T-helper 17 cell (primary cell): Measurements from ENCODE around the gene KIRREL3. TPM values are rescaled to one million over a fixed set of nuclear protein-coding genes. Genes with fewer than 3 reads are reported as not detected.
A peak's percentile ranks its signal among the peaks of the same experiment; 100 is the strongest.

Source experiments
- ATAC-seq: fragments of 150-1000 bp; cut with Tn5 transposase; 2 replicates; pipeline ENCODE4 v1.10.0; 2021; ENCODE audit warnings: mild to moderate bottlenecking, moderate library complexity
- DNase-seq, 3 donors: peaks; one replicate each; pipeline versions ENCODE4 v3.0.0 to v3.0.0-alpha.2; 2020 to 2021
- H3K9me3 ChIP-seq: one replicate; pipeline ENCODE4 v1.7.0; 2013; ENCODE audit warnings: low read length, mild to moderate bottlenecking; ENCODE audit not compliant: control insufficient read depth, poor library complexity, severe bottlenecking
- H3K27ac Mint-ChIP-seq: one replicate; pipeline ENCODE4 v1.8.0; 2022; ENCODE audit warnings: mild to moderate bottlenecking, moderate library complexity, mixed read lengths
- H3K27me3 Mint-ChIP-seq: one replicate; pipeline ENCODE4 v1.8.0; 2022; ENCODE audit warnings: mixed read lengths
- H3K36me3 Mint-ChIP-seq: one replicate; pipeline ENCODE4 v1.8.0; 2022; ENCODE audit warnings: low read depth, mixed read lengths
- H3K4me1 Mint-ChIP-seq: one replicate; pipeline ENCODE4 v1.8.0; 2022; ENCODE audit warnings: mild to moderate bottlenecking, mixed read lengths
- H3K4me3 Mint-ChIP-seq: one replicate; pipeline ENCODE4 v1.8.0; 2022; ENCODE audit warnings: mild to moderate bottlenecking, moderate library complexity, mixed read lengths
- total RNA-seq, 4 donors: library from RNA in 2 of 4; stranded (reverse) in 2 of 4; gene quantifications; one replicate each; pipeline ENCODE4 v1.2.3 and lab custom pipeline; 2022 to 2026

The KIRREL3 gene
- total RNA-seq, 2 donors from 2014 or later: not detected

- H3K27me3 Mint-ChIP-seq: no peaks in the 10 kb centered on the region
- no peak overlapping the region for H3K4me3 Mint-ChIP-seq
- H3K4me1 Mint-ChIP-seq: peaks cover 20% of the 10 kb centered on the region
- H3K36me3 Mint-ChIP-seq: no peaks in the 10 kb centered on the region
- no peak overlapping the region for H3K27ac Mint-ChIP-seq
- DNase-seq (no peak), ATAC-seq (no peak)
- no peaks in the 10 kb centered on the region for H3K9me3 ChIP-seq
Measured at GRCh38 chr11:126479178-126479930, 521.2 kb downstream of the KIRREL3 start.

DNA sequence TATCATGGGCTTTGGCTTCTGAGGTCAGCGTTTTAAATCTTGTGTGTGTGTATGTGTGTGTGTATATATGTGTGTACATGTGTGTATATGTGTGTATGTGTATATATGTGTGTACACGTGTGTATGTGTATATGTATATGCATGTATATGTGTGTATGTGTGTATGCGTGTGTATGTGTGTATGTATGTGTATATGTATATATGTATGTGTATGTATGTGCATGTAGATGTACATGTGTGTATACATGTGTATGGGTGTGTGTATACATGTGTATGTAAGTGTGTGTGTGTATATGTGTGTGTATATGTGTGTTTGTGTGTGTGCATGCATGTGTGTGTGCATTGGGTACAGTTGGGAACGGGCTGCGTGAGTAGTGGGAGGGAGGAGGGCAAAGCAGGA, 522.1 kb downstream of the KIRREL3 start:
- Mint-ChIP-seq H3K27me3 (no peaks in the 10 kb centered on the region), H3K27ac (peak overlapping the region; percentile 86), H3K36me3 (no peaks in the 10 kb centered on the region), H3K4me3 (no peak overlapping the region), H3K4me1 (peaks cover 18% of the 10 kb centered on the region)
- no peak for DNase-seq
- no peak for ATAC-seq
- no peaks in the 10 kb centered on the region for H3K9me3 ChIP-seq

DNA sequence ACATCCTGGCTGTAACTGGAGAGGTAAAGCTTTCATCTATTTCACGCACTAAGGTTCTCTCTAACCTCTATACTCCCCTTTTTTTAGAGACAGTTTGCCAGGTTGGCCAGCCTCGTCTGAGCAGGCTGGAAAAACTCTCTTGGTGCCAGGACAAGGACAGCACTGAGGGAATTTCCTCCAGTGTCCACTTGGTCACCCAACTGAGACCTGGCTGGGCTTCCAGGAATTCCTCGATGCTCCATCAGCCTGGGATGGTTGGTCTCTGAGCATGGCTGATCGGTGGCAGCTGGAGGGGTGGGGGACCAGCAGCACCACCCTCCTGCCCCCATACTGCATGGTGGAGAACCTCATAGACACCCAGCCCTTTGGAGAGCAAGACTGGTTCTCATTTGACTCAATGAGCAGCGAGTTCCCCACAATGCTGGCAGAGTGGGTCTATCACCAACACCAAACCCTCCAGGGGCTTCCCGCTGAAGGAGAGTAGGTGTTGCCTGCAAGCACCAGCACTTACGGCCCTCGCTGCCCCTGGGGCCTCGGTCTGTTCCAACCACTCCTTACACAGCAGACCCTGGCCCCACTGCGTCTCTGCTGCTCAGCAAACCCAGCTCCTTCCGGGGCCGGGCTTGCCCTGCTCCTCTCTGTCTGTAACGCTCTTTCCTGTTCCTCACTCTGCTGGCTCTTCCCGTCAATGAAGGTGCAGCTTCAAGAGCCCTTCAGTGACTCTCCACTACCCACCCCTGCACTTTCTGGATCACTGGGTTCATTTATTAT, 522.9 kb downstream of the KIRREL3 start:
- H3K4me3 Mint-ChIP-seq: no peak overlapping the region
- ATAC-seq (no peak), DNase-seq (no peak)
- peaks cover 18% of the 10 kb centered on the region for H3K4me1 Mint-ChIP-seq
- peak overlapping the region; percentile 86 for H3K27ac Mint-ChIP-seq
- H3K9me3 ChIP-seq: no peaks in the 10 kb centered on the region
- H3K27me3 Mint-ChIP-seq: no peaks in the 10 kb centered on the region
- H3K36me3 Mint-ChIP-seq: no peaks in the 10 kb centered on the region

- H3K4me1 Mint-ChIP-seq: peaks cover 20% of the 10 kb centered on the region
- ATAC-seq: no peak
- no peak for DNase-seq
- H3K9me3 ChIP-seq: no peaks in the 10 kb centered on the region
- no peak overlapping the region for H3K27ac Mint-ChIP-seq
- no peak overlapping the region for H3K4me3 Mint-ChIP-seq
- no peaks in the 10 kb centered on the region for H3K27me3 Mint-ChIP-seq
- peaks cover 2% of the 10 kb centered on the region for H3K36me3 Mint-ChIP-seq
Measured at GRCh38 chr11:126476977-126477376, 523.6 kb downstream of the KIRREL3 start.

GRCh38 chr11:126476266-126476924, 524.2 kb downstream of the KIRREL3 start:
- Mint-ChIP-seq H3K27ac (no peak overlapping the region), H3K4me1 (peaks cover 18% of the 10 kb centered on the region), H3K27me3 (no peaks in the 10 kb centered on the region), H3K4me3 (no peak overlapping the region), H3K36me3 (peaks cover 2% of the 10 kb centered on the region)
- no peak for ATAC-seq
- DNase-seq: no peak
- no peaks in the 10 kb centered on the region for H3K9me3 ChIP-seq

DNA sequence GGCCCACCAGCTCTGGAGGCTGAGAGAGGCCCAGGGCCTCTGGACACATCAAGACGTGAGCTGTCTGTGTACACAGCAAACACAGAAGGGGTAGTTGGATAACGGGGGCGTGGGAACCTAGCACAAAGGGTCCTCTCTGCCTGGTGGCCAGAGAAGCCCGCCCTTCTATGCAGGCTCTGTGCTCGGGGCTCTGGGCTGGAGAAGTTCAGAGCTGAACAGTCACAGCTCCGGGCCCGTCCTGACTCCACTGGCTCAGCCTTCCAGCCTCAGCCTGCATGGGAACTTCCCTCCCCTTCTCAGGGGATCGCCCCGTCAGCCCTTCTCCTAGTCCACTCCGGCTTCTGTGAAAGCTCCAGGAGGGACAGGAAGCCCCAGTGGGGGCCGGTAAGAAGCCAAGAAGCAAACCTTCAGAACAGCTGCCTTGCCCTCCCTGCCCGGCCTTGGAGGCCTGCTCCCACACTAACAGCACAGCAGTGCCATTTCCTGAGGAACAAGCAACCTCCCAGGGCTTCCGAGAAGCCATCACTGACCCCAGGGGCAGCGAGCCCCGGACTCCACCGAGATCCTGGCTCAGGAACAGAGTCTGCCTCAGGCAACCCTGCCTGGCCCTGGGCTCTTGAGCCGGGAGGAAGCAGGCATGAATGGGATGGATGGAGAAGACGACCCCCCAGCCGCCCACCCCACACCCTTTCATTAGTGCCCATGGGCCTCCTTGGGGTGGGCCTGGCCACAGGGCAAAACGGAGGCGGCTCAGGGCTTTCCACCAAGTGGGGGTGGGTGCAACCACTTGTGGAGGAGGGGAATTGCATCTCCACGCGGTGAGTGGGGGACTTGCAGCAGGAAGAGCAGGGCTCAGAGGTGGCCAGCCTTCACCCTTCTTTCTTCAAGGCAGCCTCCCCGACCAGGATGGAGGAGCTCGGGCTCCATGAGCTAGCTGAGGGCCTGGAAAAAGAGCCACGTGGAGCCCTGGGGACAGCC, 525.3 kb downstream of the KIRREL3 start:
- no peaks in the 10 kb centered on the region for H3K27me3 Mint-ChIP-seq
- peaks cover 10% of the 10 kb centered on the region for H3K4me1 Mint-ChIP-seq

GRCh38 chr11:126474220-126474619, 526.4 kb downstream of the KIRREL3 start:
- no peaks in the 10 kb centered on the region for H3K9me3 ChIP-seq
- Mint-ChIP-seq H3K36me3 (peaks cover 2% of the 10 kb centered on the region), H3K4me1 (peaks cover 10% of the 10 kb centered on the region), H3K4me3 (no peak overlapping the region), H3K27me3 (no peaks in the 10 kb centered on the region), H3K27ac (no peak overlapping the region)
- no peak for DNase-seq
- no peak for ATAC-seq

More for the DNA sequence above, 525.3 kb downstream of the KIRREL3 start:
- H3K36me3 Mint-ChIP-seq: peaks cover 2% of the 10 kb centered on the region
- H3K27ac Mint-ChIP-seq: peak overlapping the region; percentile 16
- no peaks in the 10 kb centered on the region for H3K9me3 ChIP-seq
- DNase-seq: no peak
- no peak overlapping the region for H3K4me3 Mint-ChIP-seq
- no peak for ATAC-seq

DNA sequence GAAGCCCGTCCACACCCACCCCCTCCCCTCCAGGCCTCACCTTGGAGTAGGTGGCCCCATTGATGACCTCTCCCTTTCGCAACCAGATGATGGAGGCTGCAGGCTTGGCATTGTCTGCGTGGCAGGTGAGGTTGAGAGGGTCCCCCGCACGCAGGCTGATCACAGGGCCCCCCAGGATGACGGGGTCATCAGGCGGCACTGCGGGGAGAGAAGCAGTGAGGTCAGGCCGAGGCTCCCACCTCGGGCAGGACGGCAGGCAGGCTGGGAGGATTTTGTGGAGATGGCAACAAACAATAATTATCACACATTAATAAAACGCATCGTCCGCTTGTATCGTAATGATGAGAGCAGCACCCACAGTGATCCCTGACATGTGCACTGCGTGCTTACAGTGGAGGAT, 527.3 kb downstream of the KIRREL3 start:
- ATAC-seq: no peak
- Mint-ChIP-seq H3K4me1 (peaks cover 6% of the 10 kb centered on the region), H3K36me3 (peaks cover 2% of the 10 kb centered on the region), H3K4me3 (no peak overlapping the region), H3K27me3 (no peaks in the 10 kb centered on the region), H3K27ac (no peak overlapping the region)
- no peak for DNase-seq
- no peaks in the 10 kb centered on the region for H3K9me3 ChIP-seq

- DNase-seq (no peak), ATAC-seq (no peak)
- peaks cover 2% of the 10 kb centered on the region for H3K36me3 Mint-ChIP-seq
- H3K4me3 Mint-ChIP-seq: no peak overlapping the region
- H3K27me3 Mint-ChIP-seq: peaks cover 17% of the 10 kb centered on the region
- no peak overlapping the region for H3K27ac Mint-ChIP-seq
- peaks cover 7% of the 10 kb centered on the region for H3K4me1 Mint-ChIP-seq
- no peaks in the 10 kb centered on the region for H3K9me3 ChIP-seq
Measured at GRCh38 chr11:126469311-126469710, 531.3 kb downstream of the KIRREL3 start.

DNA sequence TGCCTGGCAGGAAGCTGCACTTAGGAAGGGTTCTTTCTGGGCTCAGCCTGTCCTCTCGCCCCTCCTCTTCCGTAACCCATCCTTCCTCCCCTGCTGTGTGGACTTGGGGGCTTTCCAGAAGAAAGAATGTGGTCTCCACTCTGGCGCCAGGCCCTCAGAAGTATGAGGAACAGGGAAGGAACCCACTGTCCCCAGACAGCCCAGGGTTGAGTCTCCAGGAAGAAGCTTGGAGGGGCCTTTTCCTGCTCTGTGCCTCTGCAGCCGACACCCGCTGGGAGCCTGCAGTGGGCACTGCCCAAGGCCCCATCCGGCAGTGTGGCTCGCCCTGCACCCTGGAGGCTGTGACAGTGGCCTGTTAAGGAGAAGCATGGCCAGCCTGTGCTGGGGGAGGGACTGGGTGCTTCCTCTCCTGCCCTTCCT, 532.5 kb downstream of the KIRREL3 start:
- peaks cover 7% of the 10 kb centered on the region for H3K4me1 Mint-ChIP-seq
- DNase-seq (no peak), ATAC-seq (no peak)
- no peak overlapping the region for H3K27ac Mint-ChIP-seq
- H3K27me3 Mint-ChIP-seq: peaks cover 20% of the 10 kb centered on the region
- peaks cover 2% of the 10 kb centered on the region for H3K36me3 Mint-ChIP-seq
- no peaks in the 10 kb centered on the region for H3K9me3 ChIP-seq
- H3K4me3 Mint-ChIP-seq: no peak overlapping the region

DNA sequence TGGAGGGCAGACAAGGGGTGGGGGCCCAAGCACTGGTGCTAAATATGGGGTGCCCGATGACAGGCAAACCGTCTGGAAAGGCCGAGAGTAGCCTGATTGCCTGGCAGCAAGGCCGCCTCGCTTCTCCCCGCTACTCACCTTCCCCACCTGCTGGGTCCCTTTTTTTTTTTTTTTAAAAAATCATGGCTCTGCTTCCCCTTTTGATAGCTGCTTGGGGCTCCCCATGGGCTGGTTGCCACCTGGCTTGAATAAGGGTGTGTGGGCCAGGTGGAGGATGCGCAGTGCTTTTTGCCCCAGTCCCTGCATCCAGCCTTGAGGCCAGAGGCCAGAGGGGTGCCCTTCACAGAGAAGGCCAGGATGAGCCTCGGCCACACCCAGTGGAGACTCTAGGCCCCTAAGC, 533.1 kb downstream of the KIRREL3 start:
- no peak overlapping the region for H3K4me3 Mint-ChIP-seq
- no peaks in the 10 kb centered on the region for H3K9me3 ChIP-seq
- H3K27ac Mint-ChIP-seq: peak overlapping the region; percentile 16
- DNase-seq (no peak), ATAC-seq (no peak)
- peaks cover 5% of the 10 kb centered on the region for H3K4me1 Mint-ChIP-seq
- H3K36me3 Mint-ChIP-seq: no peaks in the 10 kb centered on the region
- peaks cover 23% of the 10 kb centered on the region for H3K27me3 Mint-ChIP-seq

DNA sequence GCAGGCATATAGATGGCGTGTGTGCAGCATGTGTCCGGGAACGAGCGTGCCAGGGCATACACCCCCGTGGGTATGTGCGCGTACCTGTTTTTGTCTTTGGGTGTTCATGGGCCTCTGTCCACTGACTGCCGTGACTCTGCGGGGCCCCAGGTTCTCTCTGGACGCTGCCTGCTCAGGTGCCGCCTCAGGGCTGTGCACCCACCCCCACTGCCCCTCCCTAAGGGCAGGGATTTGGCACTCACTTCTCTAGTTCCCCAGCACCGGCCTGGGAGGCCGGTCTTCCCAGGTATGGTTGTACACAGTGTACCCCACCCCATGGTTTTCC, 533.6 kb downstream of the KIRREL3 start:
- ATAC-seq (no peak), DNase-seq (no peak)
- Mint-ChIP-seq H3K4me3 (no peak overlapping the region), H3K27me3 (peaks cover 23% of the 10 kb centered on the region), H3K36me3 (no peaks in the 10 kb centered on the region), H3K27ac (peak overlapping the region; percentile 16), H3K4me1 (peaks cover 5% of the 10 kb centered on the region)
- no peaks in the 10 kb centered on the region for H3K9me3 ChIP-seq
